ENCODE data around the gene BOK.

The BOK gene

GRCh38 chr2:241612156-241613016 is 53.8 kb downstream of the BOK start:
- H3K36me3 ChIP-seq (ENCODE audit: control insufficient read depth, insufficient read depth, low read length, severe bottlenecking), result no peaks in the 10 kb centered on the region
- no peak overlapping the region for H3K9ac ChIP-seq (ENCODE audit: low read length)
- no peak overlapping the region for H3K4me3 ChIP-seq (ENCODE audit: low read length)
- DNase-seq (ENCODE audit: low read depth), result peak; percentile 38
- peaks cover 26% of the 10 kb centered on the region for H3K4me1 ChIP-seq (ENCODE audit: control insufficient read depth, insufficient read depth, low read length)
- H3K27me3 ChIP-seq (replicated peaks; ENCODE audit: control insufficient read depth, insufficient read depth, low read length), result no peaks in the 10 kb centered on the region
- no peaks in the 10 kb centered on the region for H3K9me3 ChIP-seq (ENCODE audit: control insufficient read depth, low read length)

- Histone ChIP-seq H3K4me1 (ENCODE audit: control insufficient read depth, insufficient read depth, low read length) (peaks cover 26% of the 10 kb centered on the region), H3K27me3 (replicated peaks; ENCODE audit: control insufficient read depth, insufficient read depth, low read length) (no peaks in the 10 kb centered on the region), H3K9me3 (ENCODE audit: control insufficient read depth, low read length) (no peaks in the 10 kb centered on the region), H3K36me3 (ENCODE audit: control insufficient read depth, insufficient read depth, low read length, severe bottlenecking) (no peaks in the 10 kb centered on the region), H3K9ac (ENCODE audit: low read length) (peak overlapping the region; percentile 41), H3K4me3 (ENCODE audit: low read length) (no peak overlapping the region)
- DNase-seq (ENCODE audit: low read depth), result no peak
These were observed 54.7 kb downstream of the BOK start for GRCh38 chr2:241613017-241613780.

- no peak for DNase-seq (ENCODE audit: low read depth)
- no peak overlapping the region for H3K9ac ChIP-seq (ENCODE audit: low read length)
- no peak overlapping the region for H3K4me3 ChIP-seq (ENCODE audit: low read length)
- no peaks in the 10 kb centered on the region for H3K27me3 ChIP-seq (replicated peaks; ENCODE audit: control insufficient read depth, insufficient read depth, low read length)
- peaks cover 8% of the 10 kb centered on the region for H3K36me3 ChIP-seq (ENCODE audit: control insufficient read depth, insufficient read depth, low read length, severe bottlenecking)
- H3K4me1 ChIP-seq (ENCODE audit: control insufficient read depth, insufficient read depth, low read length), result peaks cover 19% of the 10 kb centered on the region
- H3K9me3 ChIP-seq (ENCODE audit: control insufficient read depth, low read length), result no peaks in the 10 kb centered on the region
These were observed 56.5 kb downstream of the BOK start for GRCh38 chr2:241615041-241615440.

GRCh38 chr2:241615522-241616052 is 57.0 kb downstream of the BOK start:
- H3K9ac ChIP-seq (ENCODE audit: low read length), result no peak overlapping the region
- no peak overlapping the region for H3K4me3 ChIP-seq (ENCODE audit: low read length)
- peaks cover 17% of the 10 kb centered on the region for H3K4me1 ChIP-seq (ENCODE audit: control insufficient read depth, insufficient read depth, low read length)
- no peaks in the 10 kb centered on the region for H3K27me3 ChIP-seq (replicated peaks; ENCODE audit: control insufficient read depth, insufficient read depth, low read length)
- no peak for DNase-seq (ENCODE audit: low read depth)
- H3K9me3 ChIP-seq (ENCODE audit: control insufficient read depth, low read length), result no peaks in the 10 kb centered on the region
- peaks cover 8% of the 10 kb centered on the region for H3K36me3 ChIP-seq (ENCODE audit: control insufficient read depth, insufficient read depth, low read length, severe bottlenecking)

GRCh38 chr2:241616168-241617125 is 57.9 kb downstream of the BOK start:
- no peaks in the 10 kb centered on the region for H3K9me3 ChIP-seq (ENCODE audit: control insufficient read depth, low read length)
- H3K36me3 ChIP-seq (ENCODE audit: control insufficient read depth, insufficient read depth, low read length, severe bottlenecking), result peaks cover 8% of the 10 kb centered on the region
- no peak overlapping the region for H3K4me3 ChIP-seq (ENCODE audit: low read length)
- H3K9ac ChIP-seq (ENCODE audit: low read length), result no peak overlapping the region
- peaks cover 15% of the 10 kb centered on the region for H3K4me1 ChIP-seq (ENCODE audit: control insufficient read depth, insufficient read depth, low read length)
- no peaks in the 10 kb centered on the region for H3K27me3 ChIP-seq (replicated peaks; ENCODE audit: control insufficient read depth, insufficient read depth, low read length)
- DNase-seq (ENCODE audit: low read depth), result no peak

GRCh38 chr2:241617431-241618154 is 59.0 kb downstream of the BOK start:
- Histone ChIP-seq H3K36me3 (ENCODE audit: control insufficient read depth, insufficient read depth, low read length, severe bottlenecking) (peaks cover 8% of the 10 kb centered on the region), H3K4me1 (ENCODE audit: control insufficient read depth, insufficient read depth, low read length) (peaks cover 10% of the 10 kb centered on the region), H3K9me3 (ENCODE audit: control insufficient read depth, low read length) (no peaks in the 10 kb centered on the region), H3K4me3 (ENCODE audit: low read length) (no peak overlapping the region), H3K9ac (ENCODE audit: low read length) (no peak overlapping the region), H3K27me3 (replicated peaks; ENCODE audit: control insufficient read depth, insufficient read depth, low read length) (no peaks in the 10 kb centered on the region)
- no peak for DNase-seq (ENCODE audit: low read depth)

GRCh38 chr2:241618296-241618805 is 59.8 kb downstream of the BOK start:
- Histone ChIP-seq H3K4me1 (ENCODE audit: control insufficient read depth, insufficient read depth, low read length) (peaks cover 2% of the 10 kb centered on the region), H3K36me3 (ENCODE audit: control insufficient read depth, insufficient read depth, low read length, severe bottlenecking) (peaks cover 8% of the 10 kb centered on the region), H3K27me3 (replicated peaks; ENCODE audit: control insufficient read depth, insufficient read depth, low read length) (no peaks in the 10 kb centered on the region), H3K4me3 (ENCODE audit: low read length) (no peak overlapping the region), H3K9me3 (ENCODE audit: control insufficient read depth, low read length) (no peaks in the 10 kb centered on the region), H3K9ac (ENCODE audit: low read length) (no peak overlapping the region)
- DNase-seq (ENCODE audit: low read depth), result no peak

- Histone ChIP-seq H3K4me1 (ENCODE audit: control insufficient read depth, insufficient read depth, low read length) (no peaks in the 10 kb centered on the region), H3K4me3 (ENCODE audit: low read length) (no peak overlapping the region), H3K27me3 (replicated peaks; ENCODE audit: control insufficient read depth, insufficient read depth, low read length) (no peaks in the 10 kb centered on the region), H3K9me3 (ENCODE audit: control insufficient read depth, low read length) (no peaks in the 10 kb centered on the region), H3K36me3 (ENCODE audit: control insufficient read depth, insufficient read depth, low read length, severe bottlenecking) (peaks cover 8% of the 10 kb centered on the region), H3K9ac (ENCODE audit: low read length) (no peak overlapping the region)
- no peak for DNase-seq (ENCODE audit: low read depth)
These were observed 60.3 kb downstream of the BOK start for GRCh38 chr2:241618829-241619228.

GRCh38 chr2:241619597-241620418 is 61.3 kb downstream of the BOK start:
- H3K9ac ChIP-seq (ENCODE audit: low read length), result no peak overlapping the region
- no peaks in the 10 kb centered on the region for H3K9me3 ChIP-seq (ENCODE audit: control insufficient read depth, low read length)
- peaks cover 8% of the 10 kb centered on the region for H3K36me3 ChIP-seq (ENCODE audit: control insufficient read depth, insufficient read depth, low read length, severe bottlenecking)
- H3K4me1 ChIP-seq (ENCODE audit: control insufficient read depth, insufficient read depth, low read length), result no peaks in the 10 kb centered on the region
- no peak overlapping the region for H3K4me3 ChIP-seq (ENCODE audit: low read length)
- no peak for DNase-seq (ENCODE audit: low read depth)
- H3K27me3 ChIP-seq (replicated peaks; ENCODE audit: control insufficient read depth, insufficient read depth, low read length), result no peaks in the 10 kb centered on the region
